ENCODE measurements around the gene CREB3L2. TPM values are rescaled to one million over a fixed set of nuclear protein-coding genes. Genes with fewer than 3 reads are reported as not detected.
"Not testable (repeated sequence)": the region's sequence is repeated elsewhere in the genome, so short reads cannot be mapped to it uniquely, and the experiment has no call there.

The CREB3L2 gene
- total and polyA plus RNA-seq, 2 donors (not counting 1 experiment from before 2014, with no cell fraction given) = 13.8 to 25.1 TPM

DNA sequence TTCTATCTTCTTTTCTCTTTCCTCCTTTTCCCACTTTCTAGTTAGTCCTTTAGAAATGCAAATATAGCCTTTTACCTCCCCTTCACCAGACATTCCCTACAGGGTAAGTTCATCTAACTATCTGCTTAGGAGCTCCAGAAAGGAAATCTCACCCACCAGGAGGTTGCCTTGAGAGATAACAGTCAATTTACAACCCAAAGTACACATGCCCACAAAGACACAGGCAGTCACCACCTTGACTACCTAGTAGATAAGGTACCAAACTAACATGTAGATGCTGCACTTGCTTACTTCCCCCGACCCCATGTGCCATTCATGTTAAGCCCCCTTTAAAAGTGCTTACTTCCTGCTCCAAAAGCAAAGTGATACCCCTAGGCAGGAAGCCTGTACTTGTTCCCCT lies 12.8 kb upstream of the CREB3L2 start:
- H3K4me2 ChIP-seq (replicated peaks; ENCODE audit: low read depth, low read length, poor library complexity, severe bottlenecking) = no peak overlapping the region
- ChIA-PET POLR2A (no interaction called here), CTCF (interaction anchor here (5.7 kb wide), 1 partner anchor 110 kb away, joined by 44 read pairs; no protein-coding TSS in a partner anchor)
- H3K9ac ChIP-seq (ENCODE audit: low read length) = no peak overlapping the region
- no peak overlapping the region for H3K27ac ChIP-seq (ENCODE audit: low read length in 2 of 2)
- no peak overlapping the region for H3K4me3 ChIP-seq (ENCODE audit: control extremely low read depth in 1 of 5, extremely low read depth in 1 of 5, insufficient read depth in 1 of 5, low read depth in 2 of 5, low read length in 4 of 5)
- no peaks in the 10 kb centered on the region for H3K36me3 ChIP-seq (replicated peaks in 1 of 2; ENCODE audit: control extremely low read depth in 1 of 2, control insufficient read depth in 1 of 2, extremely low read depth in 1 of 2, insufficient read depth in 2 of 2, low read length in 1 of 2)
- no peaks in the 10 kb centered on the region for H3K79me2 ChIP-seq (ENCODE audit: control insufficient read depth, insufficient read depth, low read length)
- H3K9me3 Mint-ChIP-seq (ENCODE audit: insufficient read depth) = no peaks in the 10 kb centered on the region
- no peaks in the 10 kb centered on the region for H3K27me3 ChIP-seq (replicated peaks in 1 of 4; ENCODE audit: control extremely low read depth in 1 of 4, control insufficient read depth in 3 of 4, insufficient read depth in 4 of 4, low read length in 3 of 4)
- H2AFZ ChIP-seq (ENCODE audit: insufficient read depth, low read depth, low read length, poor library complexity, severe bottlenecking) = no peak overlapping the region
- H4K20me1 ChIP-seq (ENCODE audit: control insufficient read depth, insufficient read depth, low read length, poor library complexity, severe bottlenecking) = no peaks in the 10 kb centered on the region
- 78% methylated on average over 1 of the region's 1 CpG for WGBS (ENCODE audit: insufficient coverage)
- H3K27ac Mint-ChIP-seq = peak overlapping the region; percentile 20
- no peak for DNase-seq
- H3K4me3 Mint-ChIP-seq = no peak overlapping the region
- peaks cover 2% of the 10 kb centered on the region for H3K27me3 Mint-ChIP-seq
- peaks cover 9% of the 10 kb centered on the region for H3K4me1 Mint-ChIP-seq
- H3K9me3 ChIP-seq (ENCODE audit: control extremely low read depth in 1 of 3, control insufficient read depth in 2 of 3, insufficient read depth in 1 of 3, low read length in 2 of 3) = no peaks in the 10 kb centered on the region
- TF ChIP-seq, protein P1, sequence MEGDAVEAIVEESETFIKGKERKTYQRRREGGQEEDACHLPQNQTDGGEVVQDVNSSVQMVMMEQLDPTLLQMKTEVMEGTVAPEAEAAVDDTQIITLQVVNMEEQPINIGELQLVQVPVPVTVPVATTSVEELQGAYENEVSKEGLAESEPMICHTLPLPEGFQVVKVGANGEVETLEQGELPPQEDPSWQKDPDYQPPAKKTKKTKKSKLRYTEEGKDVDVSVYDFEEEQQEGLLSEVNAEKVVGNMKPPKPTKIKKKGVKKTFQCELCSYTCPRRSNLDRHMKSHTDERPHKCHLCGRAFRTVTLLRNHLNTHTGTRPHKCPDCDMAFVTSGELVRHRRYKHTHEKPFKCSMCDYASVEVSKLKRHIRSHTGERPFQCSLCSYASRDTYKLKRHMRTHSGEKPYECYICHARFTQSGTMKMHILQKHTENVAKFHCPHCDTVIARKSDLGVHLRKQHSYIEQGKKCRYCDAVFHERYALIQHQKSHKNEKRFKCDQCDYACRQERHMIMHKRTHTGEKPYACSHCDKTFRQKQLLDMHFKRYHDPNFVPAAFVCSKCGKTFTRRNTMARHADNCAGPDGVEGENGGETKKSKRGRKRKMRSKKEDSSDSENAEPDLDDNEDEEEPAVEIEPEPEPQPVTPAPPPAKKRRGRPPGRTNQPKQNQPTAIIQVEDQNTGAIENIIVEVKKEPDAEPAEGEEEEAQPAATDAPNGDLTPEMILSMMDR (IDR thresholded peaks at IDR 0.05) = no peak
- TF ChIP-seq EZH2 (IDR thresholded peaks at IDR 0.05; ENCODE audit: borderline replicate concordance, insufficient read depth, low read depth, low read length, poor library complexity, severe bottlenecking) = no peak
- peaks cover 0 to 9% of the 10 kb centered on the region in 2 donors for H3K4me1 ChIP-seq (ENCODE audit: control insufficient read depth in 2 of 2, insufficient read depth in 2 of 2, low read length in 2 of 2)
- intact Hi-C loops (cut with micrococcal nuclease) = no loop called here
- no peak for ATAC-seq (ENCODE audit: low read depth)

GRCh38 chr7:138014201-138014600 lies 12.3 kb upstream of the CREB3L2 start:
- H3K9ac ChIP-seq (ENCODE audit: low read length); H3K4me3 Mint-ChIP-seq; ATAC-seq (ENCODE audit: low read depth); intact Hi-C loops (cut with micrococcal nuclease); H3K27ac ChIP-seq (ENCODE audit: low read length in 2 of 2); H3K27me3 Mint-ChIP-seq; H3K27me3 ChIP-seq (replicated peaks in 1 of 4; ENCODE audit: control extremely low read depth in 1 of 4, control insufficient read depth in 3 of 4, insufficient read depth in 4 of 4, low read length in 3 of 4); H3K4me1 Mint-ChIP-seq; DNase-seq; H3K4me3 ChIP-seq (ENCODE audit: control extremely low read depth in 1 of 5, extremely low read depth in 1 of 5, insufficient read depth in 1 of 5, low read depth in 2 of 5, low read length in 4 of 5); H3K27ac Mint-ChIP-seq; POLR2A ChIA-PET; H4K20me1 ChIP-seq (ENCODE audit: control insufficient read depth, insufficient read depth, low read length, poor library complexity, severe bottlenecking); H3K79me2 ChIP-seq (ENCODE audit: control insufficient read depth, insufficient read depth, low read length); H3K4me2 ChIP-seq (replicated peaks; ENCODE audit: low read depth, low read length, poor library complexity, severe bottlenecking); H2AFZ ChIP-seq (ENCODE audit: insufficient read depth, low read depth, low read length, poor library complexity, severe bottlenecking); H3K9me3 ChIP-seq (ENCODE audit: control extremely low read depth in 1 of 3, control insufficient read depth in 2 of 3, insufficient read depth in 1 of 3, low read length in 2 of 3); H3K36me3 ChIP-seq (replicated peaks in 1 of 2; ENCODE audit: control extremely low read depth in 1 of 2, control insufficient read depth in 1 of 2, extremely low read depth in 1 of 2, insufficient read depth in 2 of 2, low read length in 1 of 2); H3K4me1 ChIP-seq (ENCODE audit: control insufficient read depth in 2 of 2, insufficient read depth in 2 of 2, low read length in 2 of 2); H3K9me3 Mint-ChIP-seq (ENCODE audit: insufficient read depth): not testable (repeated sequence)
- WGBS (ENCODE audit: insufficient coverage) = 88% methylated on average over 2 of the region's 4 CpGs
- CTCF ChIA-PET = interaction anchor here (5.7 kb wide), 1 partner anchor 109 kb away, joined by 44 read pairs; no protein-coding TSS in a partner anchor

Measured in B cell (primary cell).